Measurements from ENCODE around the gene PMF1. TPM values are rescaled to one million over a fixed set of nuclear protein-coding genes. Genes with fewer than 3 reads are reported as not detected.
"Not testable (repeated sequence)": the region's sequence is repeated elsewhere in the genome, so short reads cannot be mapped to it uniquely, and the experiment has no call there.

The PMF1 gene
- total and polyA plus RNA-seq, 2 of the 13 experiments (the other 11 are each of a cell fraction or from before 2014, with no cell fraction given) = 72.5 to 89.0 TPM

DNA sequence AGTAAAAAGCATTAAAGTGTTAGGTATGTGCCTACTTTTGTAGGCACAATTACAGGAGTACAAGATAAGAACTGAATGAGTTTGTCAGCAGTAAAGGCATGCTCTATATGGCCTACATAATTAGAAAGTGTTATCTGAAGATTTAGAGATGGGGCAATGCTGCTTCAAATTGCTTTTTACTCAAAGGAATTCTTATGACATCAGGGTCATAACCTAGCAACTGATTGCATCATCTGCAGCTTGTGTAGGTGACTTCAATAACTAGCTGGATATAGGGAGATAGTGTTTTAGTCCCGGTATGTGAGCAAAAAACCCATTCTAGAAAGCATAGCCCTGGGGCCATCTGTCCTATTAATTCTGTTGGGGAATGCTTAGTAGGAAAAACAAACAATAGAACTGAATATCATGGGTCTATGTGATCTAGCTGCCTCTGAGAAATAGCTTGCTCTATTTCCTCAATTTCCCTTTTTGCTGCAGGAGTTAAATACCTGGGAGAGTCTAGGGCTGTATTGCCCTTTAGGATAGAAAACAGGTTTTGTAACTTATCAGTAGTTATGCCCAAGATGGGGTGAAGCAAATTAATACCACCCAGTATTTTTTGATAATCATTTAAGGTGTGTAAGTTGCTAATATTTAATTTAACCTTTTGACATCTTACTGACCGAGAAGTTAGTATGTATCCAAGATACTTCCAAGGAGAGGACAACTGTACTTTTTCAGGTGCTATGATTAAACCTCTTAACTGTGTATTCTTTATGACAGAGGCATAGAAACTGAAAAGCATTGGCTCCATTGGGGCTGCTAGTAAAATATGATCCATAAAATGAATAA is 26.2 kb upstream of the PMF1 start (continued):
- TF ChIP-seq, protein P1, sequence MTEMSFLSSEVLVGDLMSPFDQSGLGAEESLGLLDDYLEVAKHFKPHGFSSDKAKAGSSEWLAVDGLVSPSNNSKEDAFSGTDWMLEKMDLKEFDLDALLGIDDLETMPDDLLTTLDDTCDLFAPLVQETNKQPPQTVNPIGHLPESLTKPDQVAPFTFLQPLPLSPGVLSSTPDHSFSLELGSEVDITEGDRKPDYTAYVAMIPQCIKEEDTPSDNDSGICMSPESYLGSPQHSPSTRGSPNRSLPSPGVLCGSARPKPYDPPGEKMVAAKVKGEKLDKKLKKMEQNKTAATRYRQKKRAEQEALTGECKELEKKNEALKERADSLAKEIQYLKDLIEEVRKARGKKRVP (CRISPR knock-in tag; IDR thresholded peaks at IDR 0.05) = peak; percentile 56 to 95; a peak in 2 of 4 replicates
- TF ChIP-seq NR2F2 (IDR thresholded peaks at IDR 0.05; ENCODE audit: borderline replicate concordance, low read depth) (peak; percentile 49; the same call in 1 of the 2 replicates), NR2C2 (CRISPR knock-in tag; IDR thresholded peaks at IDR 0.05; ENCODE audit: borderline replicate concordance) (peak; percentile 50; the same call in 1 of the 2 replicates), BCL6 (CRISPR knock-in tag; IDR thresholded peaks at IDR 0.05) (peak; percentile 78; the same call in 1 of the 2 replicates)

DNA sequence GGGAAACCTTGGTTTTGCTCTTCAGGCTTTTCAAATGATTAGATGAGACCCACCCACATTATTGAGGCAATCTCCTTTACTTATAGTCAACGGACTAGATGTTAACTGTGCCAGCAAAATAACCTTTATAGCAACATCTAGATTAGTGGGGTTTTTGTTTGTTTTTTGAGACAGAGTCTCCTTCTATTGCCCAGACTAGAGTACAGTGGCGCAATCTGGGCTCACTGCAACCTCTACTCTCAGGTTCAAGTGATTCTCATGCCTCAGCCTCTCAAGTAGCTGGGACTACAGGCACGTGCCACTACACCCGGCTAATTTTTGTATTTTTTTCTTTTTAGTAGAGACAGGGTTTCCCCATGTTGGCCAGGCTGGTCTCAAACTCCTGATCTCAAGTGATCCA is 22.5 kb upstream of the PMF1 start:
- Histone ChIP-seq H3K27ac (ENCODE audit: extremely low read length, insufficient read depth, low read length) (peak overlapping the region; percentile 49), H3K9me3 (ENCODE audit: low read length) (peaks cover 17% of the 10 kb centered on the region), H3K79me2 (ENCODE audit: insufficient read depth, low read length) (peaks cover 11% of the 10 kb centered on the region), H3K4me1 (ENCODE audit: insufficient read depth, low read length) (peaks cover 68% of the 10 kb centered on the region)
- H4K20me1 ChIP-seq (ENCODE audit: insufficient read depth, low read length); in situ Hi-C loops (cut with HindIII; ENCODE audit: extremely low pct_ligation_motif_present, low pct_unique_long_range_greater_than_20kb); FAIRE-seq; BruUV-seq (replicated peaks); H3K4me2 ChIP-seq (ENCODE audit: low read depth, low read length); H2AFZ ChIP-seq (ENCODE audit: low read length); intact Hi-C loops (cut with micrococcal nuclease; ENCODE audit: unreplicated experiment); ATAC-seq; H3K27me3 ChIP-seq (ENCODE audit: control insufficient read depth in 1 of 2, insufficient read depth in 2 of 2, low read length in 2 of 2); H3K4me3 ChIP-seq (replicated peaks in 1 of 3; ENCODE audit: insufficient read depth in 1 of 3, low read depth in 2 of 3, low read length in 3 of 3); CTCF ChIA-PET (ENCODE audit: low intra/inter-chr PET ratio, low total read pairs); H3K36me3 ChIP-seq (replicated peaks in 1 of 2; ENCODE audit: control insufficient read depth in 1 of 2, insufficient read depth in 2 of 2, low read length in 2 of 2); H3K9ac ChIP-seq (ENCODE audit: insufficient read depth, low read depth, low read length); TF ChIP-seq HNF4G (CRISPR knock-in tag; IDR thresholded peaks at IDR 0.05; ENCODE audit: borderline replicate concordance, low read depth); EP300 (CRISPR knock-in tag; IDR thresholded peaks at IDR 0.05; ENCODE audit: borderline replicate concordance): not testable (repeated sequence)
- 32% methylated on average over 4 of the region's 4 CpGs for WGBS (ENCODE audit: low lambda C conversion rate)
- POLR2A ChIA-PET = interaction anchor here (1.3 kb wide), 1 partner anchor 35 kb away, joined by 4 read pairs; no protein-coding TSS in a partner anchor
- peak; percentile 51 for DNase-seq (ENCODE audit: low spot score)
- TF ChIP-seq HNF4G (IDR thresholded peaks at IDR 0.05; ENCODE audit: borderline replicate concordance, low read depth, low read length) = peak; percentile 21; the same call in 1 of the 2 replicates
- 0 out of 2 replicates have a peak, but pooled peaks have one; percentile 16 for TF ChIP-seq BCL6 (CRISPR knock-in tag; IDR thresholded peaks at IDR 0.05)
- TF ChIP-seq, protein P2, sequence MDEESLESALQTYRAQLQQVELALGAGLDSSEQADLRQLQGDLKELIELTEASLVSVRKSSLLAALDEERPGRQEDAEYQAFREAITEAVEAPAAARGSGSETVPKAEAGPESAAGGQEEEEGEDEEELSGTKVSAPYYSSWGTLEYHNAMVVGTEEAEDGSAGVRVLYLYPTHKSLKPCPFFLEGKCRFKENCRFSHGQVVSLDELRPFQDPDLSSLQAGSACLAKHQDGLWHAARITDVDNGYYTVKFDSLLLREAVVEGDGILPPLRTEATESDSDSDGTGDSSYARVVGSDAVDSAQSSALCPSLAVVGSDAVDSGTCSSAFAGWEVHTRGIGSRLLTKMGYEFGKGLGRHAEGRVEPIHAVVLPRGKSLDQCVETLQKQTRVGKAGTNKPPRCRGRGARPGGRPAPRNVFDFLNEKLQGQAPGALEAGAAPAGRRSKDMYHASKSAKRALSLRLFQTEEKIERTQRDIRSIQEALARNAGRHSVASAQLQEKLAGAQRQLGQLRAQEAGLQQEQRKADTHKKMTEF (CRISPR knock-in tag; IDR thresholded peaks at IDR 0.05) = peak; percentile 38; the same call in 1 of the 2 replicates
- 0 out of 4 replicates have a peak, but pooled peaks of 1 of the 2 experiments have one; percentile 15 for TF ChIP-seq EP300 (IDR thresholded peaks at IDR 0.05; ENCODE audit: low read depth in 2 of 2, low read length in 2 of 2)
- TF ChIP-seq ZNF331 (CRISPR knock-in tag; IDR thresholded peaks at IDR 0.05) = 0 out of 2 replicates have a peak, but pooled peaks have one; percentile 15
- TF ChIP-seq GATAD2A (CRISPR knock-in tag; IDR thresholded peaks at IDR 0.05) = peak; percentile 22; the same call in 1 of the 2 replicates
- TF ChIP-seq, protein P3, sequence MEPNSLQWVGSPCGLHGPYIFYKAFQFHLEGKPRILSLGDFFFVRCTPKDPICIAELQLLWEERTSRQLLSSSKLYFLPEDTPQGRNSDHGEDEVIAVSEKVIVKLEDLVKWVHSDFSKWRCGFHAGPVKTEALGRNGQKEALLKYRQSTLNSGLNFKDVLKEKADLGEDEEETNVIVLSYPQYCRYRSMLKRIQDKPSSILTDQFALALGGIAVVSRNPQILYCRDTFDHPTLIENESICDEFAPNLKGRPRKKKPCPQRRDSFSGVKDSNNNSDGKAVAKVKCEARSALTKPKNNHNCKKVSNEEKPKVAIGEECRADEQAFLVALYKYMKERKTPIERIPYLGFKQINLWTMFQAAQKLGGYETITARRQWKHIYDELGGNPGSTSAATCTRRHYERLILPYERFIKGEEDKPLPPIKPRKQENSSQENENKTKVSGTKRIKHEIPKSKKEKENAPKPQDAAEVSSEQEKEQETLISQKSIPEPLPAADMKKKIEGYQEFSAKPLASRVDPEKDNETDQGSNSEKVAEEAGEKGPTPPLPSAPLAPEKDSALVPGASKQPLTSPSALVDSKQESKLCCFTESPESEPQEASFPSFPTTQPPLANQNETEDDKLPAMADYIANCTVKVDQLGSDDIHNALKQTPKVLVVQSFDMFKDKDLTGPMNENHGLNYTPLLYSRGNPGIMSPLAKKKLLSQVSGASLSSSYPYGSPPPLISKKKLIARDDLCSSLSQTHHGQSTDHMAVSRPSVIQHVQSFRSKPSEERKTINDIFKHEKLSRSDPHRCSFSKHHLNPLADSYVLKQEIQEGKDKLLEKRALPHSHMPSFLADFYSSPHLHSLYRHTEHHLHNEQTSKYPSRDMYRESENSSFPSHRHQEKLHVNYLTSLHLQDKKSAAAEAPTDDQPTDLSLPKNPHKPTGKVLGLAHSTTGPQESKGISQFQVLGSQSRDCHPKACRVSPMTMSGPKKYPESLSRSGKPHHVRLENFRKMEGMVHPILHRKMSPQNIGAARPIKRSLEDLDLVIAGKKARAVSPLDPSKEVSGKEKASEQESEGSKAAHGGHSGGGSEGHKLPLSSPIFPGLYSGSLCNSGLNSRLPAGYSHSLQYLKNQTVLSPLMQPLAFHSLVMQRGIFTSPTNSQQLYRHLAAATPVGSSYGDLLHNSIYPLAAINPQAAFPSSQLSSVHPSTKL (CRISPR knock-in tag; IDR thresholded peaks at IDR 0.05) = 0 out of 2 replicates have a peak, but pooled peaks have one; percentile 51

Measured in HepG2 (cell line).